ENCODE data around the gene DGUOK. TPM values are rescaled to one million over a fixed set of nuclear protein-coding genes. Genes with fewer than 3 reads are reported as not detected.

The DGUOK gene
- total RNA-seq, 1 donor from 2014 or later = 38.8 TPM

- intact Hi-C loops (cut with DNase I) = no loop called here
- DNase-seq (ENCODE audit: low spot score) = no peak
- ATAC-seq = no peak
These were observed 9.4 kb upstream of the DGUOK start for GRCh38 chr2:73917296-73917695.

- ATAC-seq = no peak
- DNase-seq (ENCODE audit: low spot score) = no peak
These were observed 8.9 kb upstream of the DGUOK start for GRCh38 chr2:73917696-73918207.

GRCh38 chr2:73918856-73919255, 7.8 kb upstream of the DGUOK start:
- intact Hi-C loops (cut with DNase I) = no loop called here
- no peak for DNase-seq (ENCODE audit: low spot score)
- no peak for ATAC-seq

More at GRCh38 chr2:73917696-73918207, 8.9 kb upstream of the DGUOK start:
- intact Hi-C loops (cut with DNase I) = no loop called here

- intact Hi-C loops (cut with DNase I) = no loop called here
- DNase-seq (ENCODE audit: low spot score) = no peak
- no peak for ATAC-seq
These were observed 7.0 kb upstream of the DGUOK start for GRCh38 chr2:73919596-73920228.

- intact Hi-C loops (cut with DNase I) = no loop called here
- no peak for DNase-seq (ENCODE audit: low spot score)
- no peak for ATAC-seq
These were observed 5.8 kb upstream of the DGUOK start for GRCh38 chr2:73920577-73921545.

GRCh38 chr2:73921581-73921980, 5.1 kb upstream of the DGUOK start:
- DNase-seq (ENCODE audit: low spot score) = no peak
- intact Hi-C loops (cut with DNase I) = no loop called here
- no peak for ATAC-seq

- ATAC-seq (no peak), DNase-seq (ENCODE audit: low spot score) (no peak)
- intact Hi-C loops (cut with DNase I) = no loop called here
These were observed 4.0 kb upstream of the DGUOK start for GRCh38 chr2:73922681-73923080.

GRCh38 chr2:73925033-73925704, 1.5 kb upstream of the DGUOK start:
- DNase-seq (ENCODE audit: low spot score) = no peak
- ATAC-seq = no peak
- intact Hi-C loops (cut with DNase I) = no loop called here

GRCh38 chr2:73925853-73926492, 707 bp upstream of the DGUOK start:
- ATAC-seq = no peak
- intact Hi-C loops (cut with DNase I) = no loop called here
- no peak for DNase-seq (ENCODE audit: low spot score)

- intact Hi-C loops (cut with DNase I) = no loop called here
- ATAC-seq (no peak), DNase-seq (ENCODE audit: low spot score) (no peak)
These were observed 664 bp downstream of the DGUOK start for GRCh38 chr2:73927344-73927743.

- intact Hi-C loops (cut with DNase I) = no loop called here
- no peak for DNase-seq (ENCODE audit: low spot score)
- ATAC-seq = no peak
These were observed 2.3 kb downstream of the DGUOK start for GRCh38 chr2:73928963-73929347.

GRCh38 chr2:73930386-73930785, 3.7 kb downstream of the DGUOK start:
- ATAC-seq = no peak
- intact Hi-C loops (cut with DNase I) = no loop called here
- DNase-seq (ENCODE audit: low spot score) = no peak

GRCh38 chr2:73931531-73932500, 5.1 kb downstream of the DGUOK start:
- intact Hi-C loops (cut with DNase I) = no loop called here
- ATAC-seq (no peak), DNase-seq (ENCODE audit: low spot score) (no peak)

GRCh38 chr2:73933194-73933593, 6.5 kb downstream of the DGUOK start:
- DNase-seq (ENCODE audit: low spot score) (no peak), ATAC-seq (no peak)
- intact Hi-C loops (cut with DNase I) = no loop called here

GRCh38 chr2:73935641-73936040, 9.0 kb downstream of the DGUOK start:
- intact Hi-C loops (cut with DNase I) = no loop called here
- ATAC-seq = no peak
- no peak for DNase-seq (ENCODE audit: low spot score)

- ATAC-seq (no peak), DNase-seq (ENCODE audit: low spot score) (no peak)
- intact Hi-C loops (cut with DNase I) = no loop called here
These were observed 10.6 kb downstream of the DGUOK start for GRCh38 chr2:73937103-73937885.

GRCh38 chr2:73937899-73938298, 11.2 kb downstream of the DGUOK start:
- intact Hi-C loops (cut with DNase I) = no loop called here
- no peak for ATAC-seq

More at GRCh38 chr2:73937899-73938298, 11.2 kb downstream of the DGUOK start:
- no peak for DNase-seq (ENCODE audit: low spot score)

All from sciatic nerve (tissue), 2 donors.